GM20431 (cell line): ENCODE data around the gene FAM9A.

Source experiments
- in situ Hi-C: fragments of 300-500 bp; cut with MseI, MboI; formaldehyde crosslinking; loops from one replicate; pipeline ENCODE4 v1.15.0; 2020; ENCODE audit warnings: low sequenced_read_pairs; ENCODE audit not compliant: unreplicated experiment

Gene FAM9A

DNA sequence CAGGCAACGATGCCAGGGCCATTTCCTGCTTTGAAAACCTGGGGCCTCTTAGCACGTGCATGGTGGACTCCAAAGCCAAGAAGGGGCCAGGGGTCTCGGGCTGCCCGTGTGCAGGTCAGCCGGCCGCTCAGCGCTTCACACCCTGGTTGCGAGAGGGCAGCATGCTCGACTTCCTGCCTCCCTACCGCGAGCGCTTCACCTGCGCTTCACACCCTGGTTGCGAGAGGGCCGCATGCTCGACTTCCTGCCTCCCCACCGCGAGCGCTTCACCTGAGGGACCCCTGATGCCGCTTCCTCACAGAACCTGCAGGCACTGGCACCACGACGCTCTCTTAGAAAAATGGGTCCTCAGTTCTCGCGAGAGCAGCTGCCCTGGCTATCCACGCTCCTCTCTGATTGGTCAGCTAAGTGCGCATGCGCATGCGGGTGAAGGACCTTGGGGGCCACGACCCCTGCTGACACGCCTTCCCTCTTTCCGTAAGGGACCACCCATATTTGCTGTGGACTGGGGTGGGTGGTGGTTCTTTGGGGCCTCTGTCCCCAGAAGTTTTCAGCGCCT, at the start of gene FAM9A:
FAM9A (minus strand) TSS at position 343 of the 559 bp plus-strand sequence. CDS start 1,212 bp downstream, outside the sequence.
- in situ Hi-C loops = no loop called here

DNA sequence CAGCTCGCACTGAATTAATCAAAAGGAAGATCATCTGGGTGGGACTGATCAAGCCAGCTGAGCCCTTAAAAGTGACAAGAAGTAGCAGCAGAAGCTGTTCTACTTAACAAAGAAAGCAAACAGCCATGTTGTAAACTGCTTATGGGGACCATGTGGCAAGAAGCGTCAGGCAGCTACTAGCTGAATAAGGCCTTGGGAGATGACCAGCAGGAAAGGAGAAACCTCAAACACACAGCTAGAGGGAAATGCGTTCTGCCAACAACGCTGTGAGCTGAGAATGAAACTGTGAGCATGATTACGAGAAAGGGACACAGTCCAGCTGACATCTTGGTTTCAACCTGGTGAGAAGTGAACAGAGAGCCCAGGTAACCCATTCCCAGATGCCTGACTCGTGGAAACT, 49.3 kb upstream of the FAM9A start:
- in situ Hi-C loops = no loop called here

DNA sequence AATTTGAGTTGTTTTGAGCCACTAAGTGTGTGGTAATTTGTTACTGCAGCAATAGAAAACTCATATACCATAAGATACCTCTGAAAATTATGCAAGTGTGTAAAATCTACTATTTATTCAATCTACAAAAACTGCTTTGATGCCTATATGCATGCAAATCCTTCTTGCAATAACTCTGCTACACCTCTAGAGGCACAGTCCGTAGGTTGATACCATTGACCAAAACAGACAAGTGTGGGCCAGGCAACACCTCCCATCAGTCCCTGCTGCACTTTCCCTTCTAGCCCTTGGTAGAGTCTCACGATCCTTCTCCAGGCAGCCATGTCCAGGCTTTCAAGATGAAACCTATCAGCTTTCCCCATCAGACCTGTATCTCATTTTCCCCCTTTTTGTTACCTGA, 48.8 kb upstream of the FAM9A start:
- in situ Hi-C loops = no loop called here

DNA sequence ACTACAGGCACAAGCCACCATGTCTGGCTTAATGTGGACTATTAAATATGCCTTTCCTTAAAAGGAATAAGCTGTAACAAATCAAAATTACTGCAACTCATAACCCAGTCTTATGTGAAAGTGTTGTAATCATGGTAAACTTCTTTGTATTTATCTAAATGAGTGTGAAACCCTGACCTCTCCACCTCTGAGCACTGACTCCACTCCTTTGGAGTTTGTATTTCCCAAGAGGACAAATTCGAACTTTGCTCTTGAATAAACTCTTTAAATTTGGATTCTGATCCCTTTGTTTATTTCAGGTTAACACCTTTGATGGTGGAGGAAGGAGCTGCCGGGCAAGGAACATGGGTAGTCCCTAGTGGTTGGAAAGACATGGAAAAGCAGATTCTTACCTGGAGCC, 48.3 kb upstream of the FAM9A start:
- in situ Hi-C loops = no loop called here

DNA sequence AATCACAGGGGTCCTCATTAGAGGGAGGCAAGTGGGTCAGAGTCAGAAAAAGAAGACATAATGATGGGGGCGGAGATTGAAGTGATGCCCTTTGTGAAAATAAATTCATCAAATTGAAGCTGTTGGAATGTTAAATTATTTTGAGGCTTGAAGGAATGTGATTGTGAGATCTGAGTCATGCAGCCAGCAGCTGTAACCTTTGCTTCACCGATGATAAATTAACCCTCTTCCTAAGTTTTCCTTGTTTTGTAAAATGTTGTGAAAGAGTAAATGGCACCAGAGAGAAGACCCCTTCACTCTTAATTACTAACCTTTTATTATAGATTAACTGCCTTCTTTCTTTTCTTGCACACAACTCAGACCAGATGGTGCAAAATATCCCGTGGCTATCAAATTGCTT, 47.7 kb upstream of the FAM9A start:
- in situ Hi-C loops = no loop called here

DNA sequence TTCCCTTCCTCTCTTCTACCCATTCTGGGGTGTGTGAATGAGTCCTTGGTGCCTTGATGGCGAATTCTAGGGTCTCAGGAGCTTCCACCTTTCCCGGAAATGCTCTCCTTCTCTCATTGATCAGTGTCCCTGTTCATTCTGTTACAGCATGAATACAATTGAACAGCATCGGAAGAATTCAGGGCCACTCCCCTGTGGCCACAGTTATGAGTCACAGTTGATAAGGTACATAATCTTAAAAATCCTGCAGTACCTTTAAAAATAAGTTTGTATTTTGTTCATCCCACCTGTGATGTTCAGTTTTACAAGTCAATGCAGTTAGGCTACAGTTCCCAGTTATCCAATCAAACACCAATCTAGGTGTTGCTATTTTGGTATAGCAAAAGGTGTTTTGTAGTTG, 47.3 kb upstream of the FAM9A start:
- in situ Hi-C loops = no loop called here

DNA sequence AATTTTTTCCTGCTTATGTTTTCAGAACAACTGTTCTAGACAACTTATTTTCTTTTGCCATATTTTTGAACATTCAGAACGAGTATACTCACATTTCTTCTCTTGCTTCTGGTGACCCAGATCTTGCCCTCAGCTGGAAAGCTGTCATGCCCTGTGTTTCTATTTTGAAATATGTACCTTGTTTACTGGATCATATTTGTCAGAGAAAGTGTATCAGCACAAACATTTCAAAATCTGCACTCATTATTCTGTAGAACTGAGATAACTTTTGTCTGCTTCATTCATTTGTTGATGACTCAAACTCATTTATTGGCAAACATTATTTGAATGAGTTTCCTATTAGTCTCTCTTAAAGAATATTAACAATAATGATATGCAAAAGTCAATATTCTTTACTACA, 46.2 kb upstream of the FAM9A start:
- in situ Hi-C loops = no loop called here

DNA sequence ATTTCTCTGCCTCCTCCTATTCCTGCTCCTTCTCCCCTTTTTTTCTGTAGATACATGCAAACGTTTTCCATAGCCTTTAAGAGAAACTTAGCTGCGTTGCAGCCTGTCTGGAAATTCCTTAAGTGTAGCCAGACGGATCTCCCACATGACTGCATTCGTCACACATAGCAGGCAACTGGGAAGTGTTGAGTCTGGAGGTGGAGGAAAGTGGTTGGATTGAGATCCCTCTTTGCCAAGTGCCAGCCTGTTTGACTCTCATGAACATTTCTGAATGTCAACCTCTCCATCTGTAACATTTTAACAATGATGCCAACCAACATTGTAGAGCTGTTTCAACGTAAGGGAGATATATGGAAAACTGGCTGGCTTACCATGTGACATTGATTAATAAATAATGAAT, 45.1 kb upstream of the FAM9A start:
- in situ Hi-C loops = no loop called here

DNA sequence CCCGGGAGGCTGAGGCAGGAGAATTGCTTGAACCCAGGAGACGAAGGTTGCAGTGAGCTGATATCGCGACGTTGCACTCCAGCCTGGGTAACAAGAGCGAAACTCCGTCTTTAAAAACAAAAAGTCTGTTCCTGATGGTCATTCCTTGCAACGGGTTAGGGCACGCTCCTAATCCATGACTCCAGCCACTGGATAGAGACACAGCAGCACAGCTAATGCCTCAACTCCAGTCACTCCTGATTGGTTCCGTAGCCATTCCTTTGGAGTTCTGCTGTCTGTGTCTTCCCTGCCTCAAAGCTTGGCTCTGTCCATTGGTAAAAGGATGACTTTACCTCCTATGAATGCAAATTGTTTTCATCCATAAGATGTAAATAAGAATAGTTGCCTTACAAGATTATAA, 44.3 kb upstream of the FAM9A start:
- in situ Hi-C loops = no loop called here

DNA sequence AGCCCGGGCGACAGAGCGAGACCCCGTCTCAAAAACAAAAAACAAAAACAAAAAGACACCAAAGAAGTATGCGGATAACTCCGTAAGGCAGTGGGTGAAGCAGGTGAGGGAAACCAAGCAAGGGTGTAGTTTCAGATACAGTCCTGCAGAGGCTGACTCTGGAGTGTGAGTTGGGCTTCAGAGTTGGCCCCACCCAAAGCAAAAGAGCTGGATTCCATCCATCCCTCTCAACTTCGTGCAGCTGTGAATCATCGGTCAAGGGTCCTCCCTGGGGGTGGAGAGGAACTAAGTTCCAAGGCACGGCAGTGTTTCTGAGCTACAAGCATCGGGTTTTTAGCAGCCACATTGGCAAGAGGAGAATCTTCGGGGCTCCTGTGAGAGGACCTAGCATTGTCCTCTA, 43.9 kb upstream of the FAM9A start:
- in situ Hi-C loops = no loop called here

DNA sequence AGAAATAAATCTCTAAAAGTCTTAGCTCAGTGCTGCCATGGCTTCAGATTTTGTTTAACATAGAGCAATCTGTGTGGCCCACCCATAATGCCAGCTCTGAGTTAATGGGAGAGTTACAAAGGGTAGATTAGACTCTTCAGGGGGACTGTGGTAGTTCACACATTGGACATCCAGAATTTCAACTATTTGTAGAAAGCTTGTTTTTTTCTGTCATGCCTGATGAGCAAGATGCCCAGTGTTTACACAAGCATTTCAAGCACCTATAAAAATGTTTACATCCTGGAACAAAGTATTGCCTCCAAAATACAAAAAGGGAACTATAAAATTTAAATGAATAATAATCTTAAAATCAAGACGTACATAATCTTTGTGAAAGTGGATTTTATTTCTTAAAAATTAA, 43.0 kb upstream of the FAM9A start:
- in situ Hi-C loops = no loop called here

DNA sequence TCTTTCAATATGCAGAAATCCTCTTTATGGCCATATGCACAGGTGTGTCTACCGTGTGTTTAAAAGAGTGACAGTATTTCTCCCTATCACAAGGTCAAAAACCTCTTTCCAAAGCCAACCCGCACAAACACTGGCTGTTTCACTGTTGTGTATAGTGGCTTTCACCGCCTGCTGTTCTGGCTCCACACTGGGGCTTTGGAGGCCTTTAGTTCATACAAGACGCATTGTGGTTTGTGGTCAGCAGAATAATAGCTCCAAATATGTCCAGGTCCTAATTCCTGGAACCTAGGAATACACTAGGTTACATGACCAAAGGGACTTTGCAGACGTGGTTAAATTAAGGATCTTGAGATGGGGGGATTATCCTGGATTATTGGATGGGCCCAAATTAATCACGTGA, 40.7 kb upstream of the FAM9A start:
- in situ Hi-C loops = no loop called here

DNA sequence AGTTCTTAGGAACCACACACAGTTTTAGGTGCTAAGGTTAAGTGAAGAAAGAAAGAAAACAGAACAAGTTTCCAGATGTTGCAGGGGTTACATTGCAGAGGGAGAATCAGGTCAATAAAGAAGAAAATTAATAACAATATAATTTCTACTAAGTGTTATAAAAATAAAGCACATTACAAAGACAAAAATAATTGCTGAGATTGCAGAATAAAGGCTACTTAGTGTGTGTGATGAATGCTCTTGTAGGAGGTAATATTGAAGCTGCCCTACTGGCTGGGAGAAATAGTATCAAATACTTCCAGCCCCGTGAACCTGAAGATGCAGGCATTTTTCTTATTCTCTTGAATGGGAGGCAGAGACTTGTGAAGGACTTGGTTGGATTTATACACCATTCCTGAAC, 33.2 kb upstream of the FAM9A start:
- in situ Hi-C loops = no loop called here

DNA sequence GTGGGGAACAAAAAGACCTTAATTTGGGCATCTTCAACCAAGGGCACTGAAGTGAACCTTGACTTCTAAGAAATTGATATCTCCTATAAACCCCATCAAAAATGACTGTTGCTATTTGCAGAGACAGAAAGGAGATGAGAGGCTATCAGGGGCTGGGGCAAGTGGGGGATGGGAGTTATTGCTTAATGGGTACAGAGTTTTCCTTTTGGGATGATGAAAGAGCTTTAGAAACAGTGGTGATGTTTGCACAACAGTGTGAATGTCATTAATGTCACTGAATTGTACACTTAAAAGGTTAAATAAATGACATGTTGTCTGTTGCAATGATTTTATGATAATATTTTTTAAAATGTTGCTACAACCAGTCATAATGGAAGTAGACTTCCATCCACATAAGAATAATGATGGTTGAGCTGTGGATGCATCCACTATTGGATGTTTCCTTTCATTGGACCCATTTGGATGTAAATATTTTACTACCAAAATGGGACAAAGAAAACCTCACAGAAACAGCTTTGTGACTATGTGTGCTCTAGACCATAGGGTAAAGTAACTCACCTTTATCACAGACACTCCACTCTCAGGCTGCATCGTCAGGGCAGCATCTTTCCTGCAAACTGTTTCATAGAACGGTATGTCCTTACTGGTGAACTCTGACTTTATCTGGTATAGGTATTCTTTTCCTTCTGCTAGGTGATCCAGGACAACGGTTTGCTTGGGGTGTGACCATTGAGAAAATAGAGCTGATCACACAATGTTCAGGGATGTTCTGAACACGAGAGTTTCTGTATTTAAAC, 31.6 kb upstream of the FAM9A start:
- in situ Hi-C loops = no loop called here

DNA sequence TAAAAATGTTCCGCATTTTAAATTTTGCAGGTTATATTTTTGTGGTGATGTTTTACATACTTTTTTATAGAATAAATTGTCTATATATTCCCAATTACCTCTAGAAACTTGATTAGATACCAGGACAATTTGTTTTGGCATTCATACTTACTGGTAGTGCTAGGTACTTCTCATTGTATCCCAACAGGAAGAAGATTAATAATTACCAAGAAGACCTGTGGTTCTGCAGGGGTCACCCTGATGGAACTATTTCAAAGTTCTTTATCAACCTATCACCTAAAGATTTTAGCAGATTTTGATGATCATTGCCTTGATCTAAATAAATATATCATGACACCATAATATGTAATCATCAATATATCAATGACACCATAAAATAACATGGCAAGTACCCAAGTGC, 22.5 kb upstream of the FAM9A start:
- in situ Hi-C loops = no loop called here

DNA sequence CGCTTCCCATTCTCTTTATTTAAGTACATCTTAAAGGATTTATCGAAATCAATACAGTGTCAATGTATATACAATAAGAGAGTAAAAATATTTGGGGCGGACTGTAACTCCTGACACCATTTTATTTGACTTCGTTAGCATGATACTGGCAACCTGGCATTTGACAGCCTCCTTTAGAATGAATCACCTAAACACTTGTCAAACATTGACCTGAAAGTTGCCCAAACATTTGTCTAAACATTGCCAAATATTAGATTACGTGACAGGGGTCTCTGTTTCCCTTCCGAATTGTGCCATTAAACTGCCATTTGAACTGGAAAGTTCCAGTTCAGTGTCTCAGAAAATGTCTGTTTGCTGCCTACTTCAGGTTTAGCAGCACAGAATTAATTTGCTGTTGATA, 20.8 kb upstream of the FAM9A start:
- in situ Hi-C loops = no loop called here

DNA sequence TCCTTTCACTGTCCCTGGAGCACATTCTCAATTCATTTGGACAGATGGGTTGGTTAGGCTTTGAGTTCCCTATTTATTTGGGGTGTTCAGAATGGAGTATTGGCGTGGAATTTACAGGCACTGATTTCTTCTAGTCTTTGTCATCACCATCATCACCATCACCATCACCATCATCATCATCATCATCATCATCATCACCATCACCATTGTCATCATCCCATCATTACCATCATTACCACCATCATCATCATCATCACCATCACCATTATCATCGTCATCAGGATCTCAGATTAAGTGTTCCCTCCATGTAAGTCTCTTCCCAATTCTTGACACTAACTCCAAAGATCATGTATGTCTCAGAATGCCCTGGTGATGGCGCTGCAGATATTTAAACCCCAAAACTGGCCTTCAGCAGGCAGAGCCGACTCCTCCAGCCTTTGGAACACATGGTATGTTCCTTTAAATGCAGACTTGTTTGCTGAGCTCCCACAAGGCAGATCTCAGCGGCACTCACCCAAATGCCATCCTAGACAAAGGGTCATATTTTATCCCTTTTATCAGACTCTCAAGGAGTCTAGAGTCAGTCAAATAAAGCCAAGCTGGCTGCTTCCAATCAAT, 19.8 kb upstream of the FAM9A start:
- in situ Hi-C loops = no loop called here

DNA sequence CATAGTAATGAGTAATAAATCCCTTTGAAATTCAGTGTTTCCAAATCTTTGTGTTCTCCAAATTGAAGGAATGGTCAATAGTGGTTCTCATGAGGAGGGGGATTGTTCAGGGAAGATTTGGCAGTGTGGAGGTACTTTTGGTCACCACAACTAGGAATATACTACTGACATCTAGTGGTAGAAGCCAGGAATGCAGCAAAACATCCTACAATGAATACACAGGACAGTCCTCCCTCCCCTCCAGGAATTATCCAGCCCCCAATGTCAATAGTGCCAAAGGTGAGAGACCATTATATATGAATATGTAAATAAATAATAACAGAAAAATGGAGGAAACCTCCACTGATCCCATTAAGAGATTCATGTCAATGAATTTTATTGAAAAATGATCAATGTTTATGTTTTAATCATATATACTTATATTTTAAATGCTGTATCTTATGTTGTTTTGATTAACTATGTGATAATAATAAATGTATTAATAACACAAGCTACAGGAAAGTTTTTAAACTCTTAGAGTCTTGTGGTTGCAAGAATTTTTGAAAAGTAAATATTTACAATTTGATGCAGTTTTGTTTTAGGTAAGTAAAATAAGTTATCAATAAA, 14.4 kb upstream of the FAM9A start:
- in situ Hi-C loops = no loop called here

DNA sequence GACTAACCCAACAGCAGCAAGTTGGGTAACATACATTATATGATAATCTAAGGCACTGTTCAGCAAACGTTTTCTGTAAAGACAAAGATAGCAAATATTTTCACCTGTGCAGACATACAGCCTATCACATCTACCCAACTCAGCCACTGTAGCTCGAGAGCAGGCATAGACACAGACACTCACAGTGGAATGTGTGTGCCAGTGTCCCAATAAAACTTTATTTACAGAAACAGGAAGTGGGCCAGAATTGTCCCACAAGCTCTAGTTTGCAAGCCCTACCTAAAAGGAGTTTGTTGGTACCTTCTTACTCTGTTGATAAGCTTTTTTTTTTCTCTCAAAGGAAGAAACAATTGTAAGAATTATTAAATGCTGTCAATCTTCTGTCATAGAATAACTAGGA, 11.9 kb upstream of the FAM9A start:
- in situ Hi-C loops = no loop called here

DNA sequence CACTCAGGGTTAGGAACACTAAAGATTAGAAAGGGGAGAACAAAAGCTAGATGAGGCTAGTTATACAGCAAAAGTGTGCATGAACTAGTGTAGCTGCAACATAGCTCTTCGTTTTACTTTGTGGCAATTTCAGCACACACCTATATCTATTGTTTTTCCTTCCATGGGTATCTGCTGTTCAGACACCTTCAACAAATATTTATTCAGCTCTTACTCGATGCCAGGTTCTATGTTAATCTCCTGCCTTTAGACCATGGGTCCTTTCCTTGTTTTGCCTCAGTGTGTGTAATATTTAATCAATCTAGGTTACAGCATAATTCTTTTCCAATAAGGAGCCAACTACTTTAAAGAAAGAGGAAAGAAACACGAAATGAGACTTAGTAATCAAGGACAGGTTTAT, 10.4 kb upstream of the FAM9A start:
- in situ Hi-C loops = no loop called here

DNA sequence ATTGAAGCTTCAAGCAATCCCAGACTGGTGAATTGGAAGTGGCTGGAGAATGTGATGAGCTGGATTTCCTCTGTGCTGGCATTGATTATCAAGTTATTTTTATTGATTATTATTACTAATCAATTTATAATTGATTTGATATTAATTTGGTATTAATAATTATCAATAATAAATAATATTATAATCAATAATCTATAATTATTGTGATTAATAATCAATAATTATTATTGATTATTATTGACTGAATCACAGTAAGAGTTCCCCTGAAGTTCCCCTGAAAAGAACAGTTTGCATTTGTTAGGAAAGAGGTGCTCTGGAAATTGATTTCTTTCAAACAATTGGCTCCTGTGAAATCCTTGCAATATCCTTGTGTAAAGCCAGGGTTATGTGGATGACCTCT, 7.5 kb upstream of the FAM9A start:
- in situ Hi-C loops = no loop called here
